PC-9 (cell line): ENCODE measurements around the gene CFAP97D1. TPM values are rescaled to one million over a fixed set of nuclear protein-coding genes. Genes with fewer than 3 reads are reported as not detected.

Experiments
- BruUV-seq: library from RNA; stranded (reverse); fragments of 400-500 nt; replicated peaks from 2 replicates; lab custom pipeline; 2021; lab: Mats Ljungman, UMichigan
- CTCF ChIA-PET: fragments of 300-600 bp; sonication (Branson Sonifier 250); formaldehyde crosslinking; loops from one replicate; lab custom pipeline; 2022; ENCODE audit warnings: antibody characterized with exemption; lab: Charles Lee
- POLR2A ChIA-PET: fragments of 300-600 bp; sonication (Branson Sonifier 250); formaldehyde crosslinking; loops from one replicate; lab custom pipeline; 2022; ENCODE audit warnings: antibody characterized with exemption; ENCODE audit not compliant: unreplicated experiment; lab: Charles Lee
- DNase-seq, 2 experiments: peaks; one replicate each; pipeline versions ENCODE4 v3.0.0 to v3.0.0-alpha.2; 2015 to 2022; ENCODE audit warnings: mixed read lengths in 1 of 2
- H2AFZ ChIP-seq: fragments of 200-600 bp; sonication (generic); 2 replicates; pipeline ENCODE4 v1.8.1; 2017; ENCODE audit warnings: antibody characterized with exemption
- H3F3A ChIP-seq: fragments of 200-600 bp; sonication (generic); 2 replicates; pipeline ENCODE4 v1.8.1; 2017; ENCODE audit warnings: antibody characterized with exemption, mild to moderate bottlenecking, low read depth; ENCODE audit not compliant: insufficient read depth
- H3K27ac ChIP-seq: fragments of 200-600 bp; sonication (generic); 2 replicates; pipeline ENCODE4 v1.6.1; 2016; ENCODE audit warnings: mixed run types
- H3K27me3 ChIP-seq: fragments of 200-600 bp; sonication (generic); 2 replicates; pipeline ENCODE4 v1.6.1; 2016; ENCODE audit warnings: low read depth, mixed run types; ENCODE audit not compliant: insufficient read depth
- H3K36me3 ChIP-seq: fragments of 200-600 bp; sonication (generic); 2 replicates; pipeline ENCODE4 v1.6.1; 2016; ENCODE audit warnings: low read depth, mixed run types
- H3K4me1 ChIP-seq: fragments of 200-600 bp; sonication (generic); replicated peaks from 2 replicates; pipeline ENCODE4 v1.6.1; 2016; ENCODE audit warnings: mixed run types; ENCODE audit not compliant: insufficient read depth
- H3K4me2 ChIP-seq: fragments of 200-600 bp; sonication (generic); 2 replicates; pipeline ENCODE4 v1.6.1; 2017; ENCODE audit warnings: mixed run types
- H3K4me3 ChIP-seq: fragments of 200-600 bp; sonication (generic); 2 replicates; pipeline ENCODE4 v1.6.1; 2016; ENCODE audit warnings: mixed run types
- H3K79me2 ChIP-seq: fragments of 200-600 bp; sonication (generic); 2 replicates; pipeline ENCODE4 v1.6.1; 2017; ENCODE audit warnings: low read depth, mixed run types
- H3K9me2 ChIP-seq: fragments of 200-600 bp; sonication (generic); 2 replicates; pipeline ENCODE4 v1.8.1; 2017; ENCODE audit warnings: mild to moderate bottlenecking; ENCODE audit not compliant: insufficient read depth
- H3K9me3 ChIP-seq: fragments of 200-600 bp; sonication (generic); 2 replicates; pipeline ENCODE4 v1.8.1; 2016; ENCODE audit warnings: low read depth; ENCODE audit not compliant: insufficient read depth
- H4K20me1 ChIP-seq: fragments of 200-600 bp; sonication (generic); 2 replicates; pipeline ENCODE4 v1.8.1; 2017; ENCODE audit not compliant: insufficient read depth
- EZH2 ChIP-seq: fragments of 200-600 bp; sonication (generic); IDR thresholded peaks from 2 replicates; pipeline ENCODE4 v1.8.0; 2017; ENCODE audit warnings: antibody characterized with exemption, low read depth
- intact Hi-C: fragments of 100-400 bp; cut with micrococcal nuclease; formaldehyde crosslinking; loops from one replicate; pipeline ENCODE4 v1.10.0; 2022; ENCODE audit not compliant: unreplicated experiment
- total RNA-seq: library from RNA; stranded (reverse); gene quantifications from 2 replicates; pipeline ENCODE4 v1.2.3, GENCODE V29; 2021
- TF ChIP-seq, protein P1 (sequence below): fragments of 200-600 bp; sonication (generic); conservative IDR thresholded peaks from 2 replicates; pipeline ENCODE4 v1.6.1; 2017; ENCODE audit warnings: mixed run types, antibody characterized with exemption, mild to moderate bottlenecking, moderate library complexity

Gene CFAP97D1
- total RNA-seq, 1 experiment from 2014 or later = not detected

DNA sequence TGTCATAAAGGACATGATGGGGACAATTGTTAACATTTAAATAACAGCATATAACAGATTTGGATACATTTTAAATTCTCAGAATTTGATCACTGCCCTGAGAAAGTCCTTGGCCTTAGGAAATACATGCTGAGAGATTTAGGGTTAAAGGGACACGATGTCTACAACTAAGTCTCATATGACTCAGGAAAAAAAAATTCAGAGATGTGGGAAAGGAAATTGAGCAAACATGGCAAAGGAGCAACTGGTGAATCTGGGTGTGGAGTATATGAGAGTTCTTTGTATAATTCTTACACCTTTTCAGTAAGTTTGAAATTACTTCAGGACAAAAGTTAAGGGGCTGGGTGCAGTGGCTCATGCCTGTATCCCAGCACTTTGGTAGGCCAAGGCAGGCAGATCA is 34.5 kb downstream of the CFAP97D1 start:
- Histone ChIP-seq H3K36me3 (0 out of 2 replicates have a peak, but pooled peaks cover 15% of the 10 kb centered on the region), H3K9me2 (no peaks in the 10 kb centered on the region), H4K20me1 (no peaks in the 10 kb centered on the region), H3K27me3 (no peaks in the 10 kb centered on the region), H3K9me3 (no peaks in the 10 kb centered on the region), H3K4me1 (peaks cover 27% of the 10 kb centered on the region), H2AFZ (no peak overlapping the region), H3K27ac (peak overlapping the region; percentile 81), H3K4me2 (peak overlapping the region; percentile 60), H3F3A (peaks cover 7% of the 10 kb centered on the region), H3K79me2 (no peaks in the 10 kb centered on the region), H3K4me3 (no peak overlapping the region)
- BruUV-seq = no TSS peak
- DNase-seq = peak; percentile 7 to 84
- intact Hi-C loops = no loop called here
- TF ChIP-seq, protein P1, sequence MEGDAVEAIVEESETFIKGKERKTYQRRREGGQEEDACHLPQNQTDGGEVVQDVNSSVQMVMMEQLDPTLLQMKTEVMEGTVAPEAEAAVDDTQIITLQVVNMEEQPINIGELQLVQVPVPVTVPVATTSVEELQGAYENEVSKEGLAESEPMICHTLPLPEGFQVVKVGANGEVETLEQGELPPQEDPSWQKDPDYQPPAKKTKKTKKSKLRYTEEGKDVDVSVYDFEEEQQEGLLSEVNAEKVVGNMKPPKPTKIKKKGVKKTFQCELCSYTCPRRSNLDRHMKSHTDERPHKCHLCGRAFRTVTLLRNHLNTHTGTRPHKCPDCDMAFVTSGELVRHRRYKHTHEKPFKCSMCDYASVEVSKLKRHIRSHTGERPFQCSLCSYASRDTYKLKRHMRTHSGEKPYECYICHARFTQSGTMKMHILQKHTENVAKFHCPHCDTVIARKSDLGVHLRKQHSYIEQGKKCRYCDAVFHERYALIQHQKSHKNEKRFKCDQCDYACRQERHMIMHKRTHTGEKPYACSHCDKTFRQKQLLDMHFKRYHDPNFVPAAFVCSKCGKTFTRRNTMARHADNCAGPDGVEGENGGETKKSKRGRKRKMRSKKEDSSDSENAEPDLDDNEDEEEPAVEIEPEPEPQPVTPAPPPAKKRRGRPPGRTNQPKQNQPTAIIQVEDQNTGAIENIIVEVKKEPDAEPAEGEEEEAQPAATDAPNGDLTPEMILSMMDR = no peak
- no peak for TF ChIP-seq EZH2
- POLR2A ChIA-PET = no interaction called here
- CTCF ChIA-PET = no interaction called here

DNA sequence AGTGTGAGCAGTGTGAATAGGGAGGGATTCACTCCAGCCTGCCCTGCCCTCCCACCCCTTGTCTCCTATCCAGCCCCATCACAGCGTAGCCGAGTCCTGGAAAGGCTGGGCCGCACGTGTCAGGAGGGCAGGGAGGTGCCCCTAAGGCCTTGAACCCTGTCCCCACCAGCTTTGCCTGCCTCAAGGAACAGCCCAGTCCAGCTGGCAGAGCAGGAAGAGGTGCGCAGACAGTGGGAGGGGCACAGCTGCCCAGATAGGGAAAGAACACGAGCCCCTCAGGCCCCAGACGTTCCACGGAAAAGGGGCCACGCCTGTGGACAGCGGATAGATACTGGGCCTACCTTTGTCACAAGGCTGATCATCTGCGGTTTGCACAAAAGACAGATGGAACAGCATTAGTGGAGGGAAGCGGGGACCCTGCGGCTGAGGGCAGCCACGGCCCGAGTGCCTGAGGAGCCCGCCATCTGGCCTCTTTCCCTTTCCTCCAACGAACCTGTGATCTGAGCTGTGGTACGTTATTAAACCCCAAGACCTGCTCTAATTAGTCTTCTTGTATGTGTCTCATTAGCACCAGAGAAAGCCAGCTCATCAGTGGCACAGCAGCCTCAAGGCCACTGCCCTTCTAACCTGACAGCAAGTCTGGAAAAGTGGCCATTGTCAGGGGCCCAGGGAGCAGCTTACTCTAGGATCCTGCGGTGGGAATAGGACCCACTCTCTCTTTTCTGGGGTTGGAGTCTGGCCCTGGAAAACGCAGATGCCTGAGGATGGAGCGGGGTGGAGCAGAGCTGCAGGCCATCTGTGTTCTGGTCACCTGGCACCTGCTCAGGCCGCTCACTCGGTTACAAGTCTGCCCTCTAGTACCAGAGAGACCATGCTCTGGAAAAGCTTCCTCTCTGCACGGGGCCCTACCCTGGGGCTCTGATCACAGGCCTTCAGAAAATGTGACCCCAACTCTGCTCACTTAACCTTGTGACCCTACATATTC is 36.4 kb downstream of the CFAP97D1 start:
- intact Hi-C loops = no loop called here
- POLR2A ChIA-PET = no interaction called here
- Histone ChIP-seq H3K4me3 (no peak overlapping the region), H3K4me2 (no peak overlapping the region), H3K36me3 (0 out of 2 replicates have a peak, but pooled peaks cover 15% of the 10 kb centered on the region), H3F3A (peaks cover 7% of the 10 kb centered on the region), H2AFZ (no peak overlapping the region), H3K79me2 (no peaks in the 10 kb centered on the region), H3K27ac (no peak overlapping the region), H3K4me1 (peaks cover 27% of the 10 kb centered on the region), H3K27me3 (no peaks in the 10 kb centered on the region), H3K9me3 (no peaks in the 10 kb centered on the region), H4K20me1 (no peaks in the 10 kb centered on the region), H3K9me2 (no peaks in the 10 kb centered on the region)
- no TSS peak for BruUV-seq
- CTCF ChIA-PET = no interaction called here
- TF ChIP-seq, protein P1 = no peak
- TF ChIP-seq EZH2 = no peak
- DNase-seq = no peak

DNA sequence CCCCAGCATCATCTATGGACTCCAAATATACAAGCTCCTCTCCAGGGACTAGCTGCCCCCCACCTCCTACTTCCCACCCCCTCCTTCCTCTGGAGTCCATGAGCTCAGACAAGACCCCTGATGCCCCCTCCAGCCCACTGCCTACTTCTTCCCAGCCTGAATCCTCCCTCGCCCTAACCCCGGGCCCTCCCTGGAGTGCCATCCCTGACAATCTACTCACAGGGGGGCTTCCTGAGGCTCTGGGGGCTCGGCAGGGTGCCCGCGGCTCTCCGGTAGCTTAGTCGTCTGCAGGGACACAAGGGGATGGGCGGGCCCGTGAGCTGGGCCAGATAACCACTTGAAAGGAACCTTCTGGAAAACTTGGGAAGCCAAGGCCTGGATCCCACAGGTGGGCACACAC is 37.6 kb downstream of the CFAP97D1 start:
- H3K9me2 ChIP-seq = no peaks in the 10 kb centered on the region
- H3K4me2 ChIP-seq = no peak overlapping the region
- DNase-seq = no peak
- ChIA-PET POLR2A (no interaction called here), CTCF (no interaction called here)
- H3K27ac ChIP-seq = no peak overlapping the region
- no peaks in the 10 kb centered on the region for H3K9me3 ChIP-seq
- TF ChIP-seq EZH2 = no peak
- TF ChIP-seq, protein P1 = no peak
- H3F3A ChIP-seq = peaks cover 7% of the 10 kb centered on the region
- H3K27me3 ChIP-seq = no peaks in the 10 kb centered on the region
- H3K79me2 ChIP-seq = no peaks in the 10 kb centered on the region
- no TSS peak for BruUV-seq
- 0 out of 2 replicates have a peak, but pooled peaks cover 15% of the 10 kb centered on the region for H3K36me3 ChIP-seq
- intact Hi-C loops = no loop called here
- no peak overlapping the region for H2AFZ ChIP-seq
- H3K4me3 ChIP-seq = no peak overlapping the region
- H3K4me1 ChIP-seq = peaks cover 27% of the 10 kb centered on the region
- no peaks in the 10 kb centered on the region for H4K20me1 ChIP-seq
